GM23338 (cell line): ENCODE measurements around the gene INTS6. TPM values are rescaled to one million over a fixed set of nuclear protein-coding genes. Genes with fewer than 3 reads are reported as not detected.

Experiments
- ATAC-seq: fragments of 200-7000 bp; cut with Tn5 transposase; 3 replicates; pipeline ENCODE4 v1.9.1; 2020
- DNase-seq: peaks from one replicate; pipeline ENCODE4 v3.0.0-alpha.2; 2015; ENCODE audit warnings: low spot score
- H2AFZ ChIP-seq: fragments of 200-600 bp; sonication (generic); 2 replicates; pipeline ENCODE4 v1.8.0; 2016; ENCODE audit warnings: antibody characterized with exemption, mild to moderate bottlenecking, moderate library complexity
- H3F3A ChIP-seq: fragments of 200-600 bp; sonication (generic); replicated peaks from 2 replicates; pipeline ENCODE4 v1.8.0; 2017; ENCODE audit warnings: antibody characterized with exemption, mixed run types, low read depth
- H3K27ac ChIP-seq: fragments of 200-600 bp; sonication (generic); 2 replicates; pipeline ENCODE4 v1.6.1; 2016; ENCODE audit warnings: low read depth
- H3K27me3 ChIP-seq: fragments of 200-600 bp; sonication (generic); 2 replicates; pipeline ENCODE4 v1.8.0; 2016; ENCODE audit warnings: mild to moderate bottlenecking, mixed run types, moderate library complexity; ENCODE audit not compliant: insufficient read depth
- H3K36me3 ChIP-seq: fragments of 200-600 bp; sonication (generic); 2 replicates; pipeline ENCODE4 v1.8.0; 2016; ENCODE audit warnings: mild to moderate bottlenecking; ENCODE audit not compliant: insufficient read depth
- H3K4me1 ChIP-seq: fragments of 200-600 bp; sonication (generic); 2 replicates; pipeline ENCODE4 v1.8.0; 2016; ENCODE audit warnings: mild to moderate bottlenecking, moderate library complexity; ENCODE audit not compliant: insufficient read depth
- H3K4me2 ChIP-seq: fragments of 200-600 bp; sonication (generic); 2 replicates; pipeline ENCODE4 v1.7.1; 2017; ENCODE audit warnings: mixed run types
- H3K4me3 ChIP-seq: fragments of 200-600 bp; sonication (generic); 2 replicates; pipeline ENCODE4 v1.6.1; 2016; ENCODE audit warnings: mixed run types
- H3K79me2 ChIP-seq: fragments of 200-600 bp; sonication (generic); replicated peaks from 2 replicates; pipeline ENCODE4 v1.8.0; 2017; ENCODE audit warnings: mild to moderate bottlenecking; ENCODE audit not compliant: insufficient read depth
- H3K9me2 ChIP-seq: fragments of 200-600 bp; sonication (generic); 2 replicates; pipeline ENCODE4 v1.8.0; 2017; ENCODE audit not compliant: insufficient read depth
- H4K20me1 ChIP-seq: fragments of 200-600 bp; sonication (generic); replicated peaks from 2 replicates; pipeline ENCODE4 v1.8.0; 2017; ENCODE audit warnings: mild to moderate bottlenecking; ENCODE audit not compliant: insufficient read depth
- H3K27ac Mint-ChIP-seq: 2 replicates; pipeline ENCODE4 v1.8.0; 2020; ENCODE audit warnings: inconsistent platforms, mild to moderate bottlenecking, moderate library complexity, mixed read lengths
- H3K27me3 Mint-ChIP-seq: 3 replicates; pipeline ENCODE4 v1.8.0; 2022; ENCODE audit warnings: low read depth, mild to moderate bottlenecking, moderate library complexity, mixed read lengths, inconsistent platforms; ENCODE audit not compliant: insufficient read depth, poor library complexity
- H3K36me3 Mint-ChIP-seq: 3 replicates; pipeline ENCODE4 v1.8.0; 2021; ENCODE audit warnings: low read depth, mild to moderate bottlenecking, inconsistent platforms, moderate library complexity, mixed read lengths
- H3K4me1 Mint-ChIP-seq: 3 replicates; pipeline ENCODE4 v1.8.0; 2020; ENCODE audit warnings: mild to moderate bottlenecking, inconsistent platforms, mixed read lengths
- H3K4me3 Mint-ChIP-seq: 3 replicates; pipeline ENCODE4 v1.8.0; 2021; ENCODE audit warnings: moderate library complexity, mild to moderate bottlenecking, inconsistent platforms, mixed read lengths
- H3K9me3 Mint-ChIP-seq: 3 replicates; pipeline ENCODE4 v1.8.0; 2020; ENCODE audit warnings: moderate library complexity, mild to moderate bottlenecking, inconsistent platforms, mixed read lengths
- CREB1 ChIP-seq: fragments of 250-450 bp; sonication (Bioruptor Pico); IDR thresholded peaks from 2 replicates; pipeline ENCODE4 v1.5.0; 2020; ENCODE audit warnings: low read depth, mild to moderate bottlenecking, moderate library complexity
- CTCF ChIP-seq, 2 experiments: fragments of 200-600 bp in 1 of 2; sonication (generic) in 1 of 2; conservative IDR thresholded peaks; 2 replicates each; pipeline versions ENCODE4 v1.5.1 to v1.6.1; 2016 to 2017; ENCODE audit warnings: antibody characterized with exemption in 2 of 2, low read depth in 2 of 2, mild to moderate bottlenecking in 2 of 2, moderate library complexity in 1 of 2
- EZH2 ChIP-seq: fragments of 200-600 bp; sonication (generic); IDR thresholded peaks from one replicate; pipeline ENCODE4 v1.8.0; 2017; ENCODE audit warnings: antibody characterized with exemption, mild to moderate bottlenecking, low read depth; ENCODE audit not compliant: unreplicated experiment
- EZH2phosphoT487 ChIP-seq: fragments of 200-600 bp; sonication (generic); IDR thresholded peaks from one replicate; pipeline ENCODE4 v1.8.1; 2018; ENCODE audit warnings: antibody characterized with exemption; ENCODE audit not compliant: unreplicated experiment
- JUNB ChIP-seq: IDR thresholded peaks from one replicate; pipeline ENCODE4 v1.6.1; 2016; ENCODE audit warnings: antibody characterized with exemption; ENCODE audit not compliant: unreplicated experiment
- NANOG ChIP-seq: IDR thresholded peaks from 2 replicates; pipeline ENCODE4 v1.6.1; 2016; ENCODE audit warnings: antibody characterized with exemption, borderline replicate concordance
- POLR2AphosphoS5 ChIP-seq: IDR thresholded peaks from 2 replicates; pipeline ENCODE4 v1.6.1; 2016; ENCODE audit warnings: antibody characterized with exemption, low read depth
- STAT1 ChIP-seq: IDR thresholded peaks from one replicate; pipeline ENCODE4 v1.6.1; 2016; ENCODE audit warnings: antibody characterized with exemption; ENCODE audit not compliant: unreplicated experiment
- ZNF114 ChIP-seq: fragments of 250-450 bp; sonication (Bioruptor Pico); IDR thresholded peaks from 2 replicates; pipeline ENCODE4 v1.5.0; 2020; ENCODE audit warnings: mild to moderate bottlenecking, moderate library complexity
- ZNF331 ChIP-seq: fragments of 250-450 bp; sonication (Bioruptor Pico); IDR thresholded peaks from 2 replicates; pipeline ENCODE4 v1.5.0; 2020; ENCODE audit warnings: low read depth, mild to moderate bottlenecking, moderate library complexity
- ZNF462 ChIP-seq: fragments of 250-450 bp; sonication (Bioruptor Pico); IDR thresholded peaks from 2 replicates; pipeline ENCODE4 v1.5.0; 2020; ENCODE audit warnings: mild to moderate bottlenecking, moderate library complexity
- polyA plus RNA-seq: library from polyadenylated mRNA; unstranded; fragments of >200 nt; fragmentation: Nextera tagmentation; extraction: Ambion mirVana; gene quantifications from 2 replicates; pipeline ENCODE4 v1.2.1, GENCODE V29; 2016
- total RNA-seq: library from RNA; depleted of rRNA; stranded (reverse); fragments of >200 nt; shearing (Covaris generic); gene quantifications from 2 replicates; pipeline ENCODE4 v1.2.3, GENCODE V29; 2014
- TF ChIP-seq, protein P1 (sequence below): IDR thresholded peaks from 2 replicates; pipeline ENCODE4 v1.6.1; 2016; ENCODE audit warnings: antibody characterized with exemption
- TF ChIP-seq, protein P2 (sequence below): IDR thresholded peaks from one replicate; pipeline ENCODE4 v1.6.1; 2018; ENCODE audit warnings: antibody characterized with exemption; ENCODE audit not compliant: unreplicated experiment

INTS6 gene
- total and polyA plus RNA-seq, 2 experiments from 2014 or later: 24.8 to 38.6 TPM

DNA sequence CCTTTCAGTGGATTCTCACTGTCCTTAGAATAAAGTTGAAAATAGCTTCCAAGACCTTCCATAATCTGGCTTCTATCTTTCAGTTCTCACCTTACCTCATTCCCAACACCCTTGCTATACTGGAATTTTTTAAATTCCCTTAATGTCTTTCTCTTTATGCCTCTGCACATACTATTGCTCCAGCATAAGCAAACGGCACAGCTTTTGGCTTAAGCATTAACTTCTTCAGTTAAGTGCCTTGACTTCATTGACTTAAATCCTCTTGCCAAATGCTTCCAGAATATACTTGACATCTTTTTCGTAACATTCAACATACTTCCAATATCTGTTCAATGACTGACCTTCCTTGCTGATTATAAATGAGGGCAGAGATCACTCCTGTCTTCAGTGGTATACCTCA, 79.4 kb downstream of the INTS6 start:
- Mint-ChIP-seq H3K27me3 (no peaks in the 10 kb centered on the region), H3K36me3 (peaks cover 43% of the 10 kb centered on the region), H3K27ac (no peak overlapping the region), H3K4me1 (no peaks in the 10 kb centered on the region), H3K4me3 (no peak overlapping the region), H3K9me3 (no peaks in the 10 kb centered on the region)
- H3K4me2 ChIP-seq: no peak overlapping the region
- peaks cover 58% of the 10 kb centered on the region for H3K36me3 ChIP-seq
- no peaks in the 10 kb centered on the region for H3K9me2 ChIP-seq
- H3K27me3 ChIP-seq: no peaks in the 10 kb centered on the region
- ATAC-seq (no peak), DNase-seq (no peak)
- no peak overlapping the region for H3K27ac ChIP-seq
- H3K4me3 ChIP-seq: no peak overlapping the region
- H4K20me1 ChIP-seq: no peaks in the 10 kb centered on the region
- H3K79me2 ChIP-seq: 0 out of 2 replicates have a peak, but pooled peaks cover 6% of the 10 kb centered on the region
- peaks cover 12% of the 10 kb centered on the region; the same call in 1 of the 2 replicates for H3K4me1 ChIP-seq
- 0 out of 2 replicates have a peak, but pooled peaks cover 4% of the 10 kb centered on the region for H3F3A ChIP-seq
- TF ChIP-seq, protein P1, sequence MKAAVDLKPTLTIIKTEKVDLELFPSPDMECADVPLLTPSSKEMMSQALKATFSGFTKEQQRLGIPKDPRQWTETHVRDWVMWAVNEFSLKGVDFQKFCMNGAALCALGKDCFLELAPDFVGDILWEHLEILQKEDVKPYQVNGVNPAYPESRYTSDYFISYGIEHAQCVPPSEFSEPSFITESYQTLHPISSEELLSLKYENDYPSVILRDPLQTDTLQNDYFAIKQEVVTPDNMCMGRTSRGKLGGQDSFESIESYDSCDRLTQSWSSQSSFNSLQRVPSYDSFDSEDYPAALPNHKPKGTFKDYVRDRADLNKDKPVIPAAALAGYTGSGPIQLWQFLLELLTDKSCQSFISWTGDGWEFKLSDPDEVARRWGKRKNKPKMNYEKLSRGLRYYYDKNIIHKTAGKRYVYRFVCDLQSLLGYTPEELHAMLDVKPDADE: no peak
- TF ChIP-seq, protein P2, sequence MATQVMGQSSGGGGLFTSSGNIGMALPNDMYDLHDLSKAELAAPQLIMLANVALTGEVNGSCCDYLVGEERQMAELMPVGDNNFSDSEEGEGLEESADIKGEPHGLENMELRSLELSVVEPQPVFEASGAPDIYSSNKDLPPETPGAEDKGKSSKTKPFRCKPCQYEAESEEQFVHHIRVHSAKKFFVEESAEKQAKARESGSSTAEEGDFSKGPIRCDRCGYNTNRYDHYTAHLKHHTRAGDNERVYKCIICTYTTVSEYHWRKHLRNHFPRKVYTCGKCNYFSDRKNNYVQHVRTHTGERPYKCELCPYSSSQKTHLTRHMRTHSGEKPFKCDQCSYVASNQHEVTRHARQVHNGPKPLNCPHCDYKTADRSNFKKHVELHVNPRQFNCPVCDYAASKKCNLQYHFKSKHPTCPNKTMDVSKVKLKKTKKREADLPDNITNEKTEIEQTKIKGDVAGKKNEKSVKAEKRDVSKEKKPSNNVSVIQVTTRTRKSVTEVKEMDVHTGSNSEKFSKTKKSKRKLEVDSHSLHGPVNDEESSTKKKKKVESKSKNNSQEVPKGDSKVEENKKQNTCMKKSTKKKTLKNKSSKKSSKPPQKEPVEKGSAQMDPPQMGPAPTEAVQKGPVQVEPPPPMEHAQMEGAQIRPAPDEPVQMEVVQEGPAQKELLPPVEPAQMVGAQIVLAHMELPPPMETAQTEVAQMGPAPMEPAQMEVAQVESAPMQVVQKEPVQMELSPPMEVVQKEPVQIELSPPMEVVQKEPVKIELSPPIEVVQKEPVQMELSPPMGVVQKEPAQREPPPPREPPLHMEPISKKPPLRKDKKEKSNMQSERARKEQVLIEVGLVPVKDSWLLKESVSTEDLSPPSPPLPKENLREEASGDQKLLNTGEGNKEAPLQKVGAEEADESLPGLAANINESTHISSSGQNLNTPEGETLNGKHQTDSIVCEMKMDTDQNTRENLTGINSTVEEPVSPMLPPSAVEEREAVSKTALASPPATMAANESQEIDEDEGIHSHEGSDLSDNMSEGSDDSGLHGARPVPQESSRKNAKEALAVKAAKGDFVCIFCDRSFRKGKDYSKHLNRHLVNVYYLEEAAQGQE: no peak
- TF ChIP-seq ZNF331 (CRISPR knock-in tag): no peak
- no peak for TF ChIP-seq EZH2
- TF ChIP-seq ZNF114 (CRISPR knock-in tag): no peak
- no peak for TF ChIP-seq CREB1 (CRISPR knock-in tag)
- TF ChIP-seq EZH2phosphoT487: no peak
- no peak for TF ChIP-seq ZNF462
- TF ChIP-seq POLR2AphosphoS5: no peak
- no peak for TF ChIP-seq NANOG
- no peak for TF ChIP-seq CTCF (conservative IDR thresholded peaks at IDR 0.05; ENCODE audit: low read depth in 2 of 2)
- TF ChIP-seq STAT1: no peak
- no peak for TF ChIP-seq JUNB
- no peak overlapping the region for H2AFZ ChIP-seq
